Neural cell (in vitro differentiated cells): ENCODE results near the gene DLGAP4.

ENCODE experiments used
- EP300 ChIP-seq: fragments of 450-650 bp; conservative IDR thresholded peaks from 2 replicates; pipeline ENCODE4 v1.6.1; 2014; ENCODE audit warnings: antibody characterized with exemption, mild to moderate bottlenecking, moderate library complexity; ENCODE audit not compliant: poor library complexity, severe bottlenecking
- EZH2 ChIP-seq: fragments of 200-600, 300-800 bp; shearing (Covaris generic), sonication (generic); IDR thresholded peaks from 2 replicates; pipeline ENCODE4 v1.6.1; 2014; ENCODE audit warnings: antibody characterized with exemption, low read length, borderline replicate concordance, mild to moderate bottlenecking; ENCODE audit not compliant: insufficient read depth, poor library complexity, severe bottlenecking
- MXI1 ChIP-seq: fragments of 450-650 bp; conservative IDR thresholded peaks from 2 replicates; pipeline ENCODE4 v1.6.1; 2014; ENCODE audit warnings: antibody characterized with exemption, mild to moderate bottlenecking; ENCODE audit not compliant: poor library complexity, severe bottlenecking
- POLR2AphosphoS5 ChIP-seq: IDR thresholded peaks from 2 replicates; pipeline ENCODE4 v1.6.1; 2012
- RAD21 ChIP-seq: fragments of 450-650 bp; conservative IDR thresholded peaks from 2 replicates; pipeline ENCODE4 v1.6.1; 2014; ENCODE audit warnings: antibody characterized with exemption, mild to moderate bottlenecking, moderate library complexity
- REST ChIP-seq: IDR thresholded peaks from 2 replicates; pipeline ENCODE4 v1.6.1; 2012; ENCODE audit warnings: borderline replicate concordance
- SMC3 ChIP-seq: fragments of 450-650 bp; conservative IDR thresholded peaks from 2 replicates; pipeline ENCODE4 v1.6.1; 2014; ENCODE audit warnings: antibody characterized with exemption, mild to moderate bottlenecking, moderate library complexity; ENCODE audit not compliant: poor library complexity
- TAF1 ChIP-seq: IDR thresholded peaks from 2 replicates; pipeline ENCODE4 v1.6.1; 2012; ENCODE audit warnings: low read depth
- TF ChIP-seq, protein P1 (sequence below): fragments of 450-650 bp; IDR thresholded peaks from 2 replicates; pipeline ENCODE4 v1.5.1; 2014; ENCODE audit warnings: antibody characterized with exemption, mild to moderate bottlenecking, moderate library complexity; ENCODE audit not compliant: poor library complexity, severe bottlenecking

- TF ChIP-seq EP300 (no peak), POLR2AphosphoS5 (no peak), EZH2 (no peak), MXI1 (no peak), TAF1 (no peak), RAD21 (no peak), REST (no peak), SMC3 (no peak)
- TF ChIP-seq, protein P1, sequence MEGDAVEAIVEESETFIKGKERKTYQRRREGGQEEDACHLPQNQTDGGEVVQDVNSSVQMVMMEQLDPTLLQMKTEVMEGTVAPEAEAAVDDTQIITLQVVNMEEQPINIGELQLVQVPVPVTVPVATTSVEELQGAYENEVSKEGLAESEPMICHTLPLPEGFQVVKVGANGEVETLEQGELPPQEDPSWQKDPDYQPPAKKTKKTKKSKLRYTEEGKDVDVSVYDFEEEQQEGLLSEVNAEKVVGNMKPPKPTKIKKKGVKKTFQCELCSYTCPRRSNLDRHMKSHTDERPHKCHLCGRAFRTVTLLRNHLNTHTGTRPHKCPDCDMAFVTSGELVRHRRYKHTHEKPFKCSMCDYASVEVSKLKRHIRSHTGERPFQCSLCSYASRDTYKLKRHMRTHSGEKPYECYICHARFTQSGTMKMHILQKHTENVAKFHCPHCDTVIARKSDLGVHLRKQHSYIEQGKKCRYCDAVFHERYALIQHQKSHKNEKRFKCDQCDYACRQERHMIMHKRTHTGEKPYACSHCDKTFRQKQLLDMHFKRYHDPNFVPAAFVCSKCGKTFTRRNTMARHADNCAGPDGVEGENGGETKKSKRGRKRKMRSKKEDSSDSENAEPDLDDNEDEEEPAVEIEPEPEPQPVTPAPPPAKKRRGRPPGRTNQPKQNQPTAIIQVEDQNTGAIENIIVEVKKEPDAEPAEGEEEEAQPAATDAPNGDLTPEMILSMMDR, result no peak
These were observed 28.6 kb upstream of the DLGAP4 start for GRCh38 chr20:36277546-36277945.
